Body of pancreas (tissue), 4 donors: ENCODE data around the gene FOXK1.

Experiments used
- CTCF ChIP-seq, 7 experiments: fragments of 450-650 bp in 4 of 7; fragments of 200-600 bp in 3 of 7; sonication (generic) in 3 of 7; IDR thresholded peaks; one replicate each; pipeline ENCODE4 v1.5.1; 2016 to 2019; ENCODE audit warnings: antibody characterized with exemption in 7 of 7
- POLR2A ChIP-seq, 3 donors: fragments of 450-650 bp; IDR thresholded peaks; one replicate each; pipeline ENCODE4 v1.6.1; 2016; ENCODE audit warnings: antibody characterized with exemption in 3 of 3, mild to moderate bottlenecking in 2 of 3

DNA sequence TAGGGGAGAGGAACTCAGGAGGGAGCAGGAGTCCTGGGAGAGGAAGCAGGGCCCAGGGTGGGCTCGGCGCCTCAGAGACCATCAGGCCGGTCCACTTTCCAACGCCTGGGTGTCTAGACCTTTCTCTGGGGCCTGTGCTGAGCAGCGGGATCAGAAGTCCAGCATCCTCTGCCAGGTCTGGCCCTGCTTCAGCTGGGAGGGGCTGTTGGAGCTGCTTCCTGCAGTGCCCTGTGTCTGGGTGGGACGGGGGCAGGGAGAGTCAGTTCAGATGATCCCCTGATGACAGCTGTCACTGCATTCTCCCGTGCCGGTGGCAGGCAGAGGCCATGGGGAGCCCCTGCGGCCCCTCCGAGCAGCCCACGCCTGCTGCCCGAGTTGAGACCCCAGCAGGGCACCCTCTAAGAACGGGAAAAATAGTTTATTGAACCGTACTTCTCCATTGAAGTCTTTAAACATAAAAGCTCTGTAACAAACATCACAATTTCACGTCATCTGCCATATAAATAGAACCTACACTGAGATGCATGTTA, 116.7 kb downstream of the FOXK1 start:
- TF ChIP-seq CTCF (IDR thresholded peaks at IDR 0.05) (no peak), POLR2A (IDR thresholded peaks at IDR 0.05) (no peak)
